Ishikawa (cell line): ENCODE data around the gene PRDM8.

ENCODE experiments used
- CREB1 ChIP-seq: IDR thresholded peaks from 2 replicates; pipeline ENCODE4 v1.6.1; 2012; ENCODE audit warnings: low read depth
- EGR1 ChIP-seq: IDR thresholded peaks from 2 replicates; pipeline ENCODE4 v1.6.1; 2012
- FOXM1 ChIP-seq: IDR thresholded peaks from 2 replicates; pipeline ENCODE4 v1.6.1; 2012; ENCODE audit warnings: low read depth, borderline replicate concordance
- MAX ChIP-seq: IDR thresholded peaks from 2 replicates; pipeline ENCODE4 v1.6.1; 2012
- RAD21 ChIP-seq: IDR thresholded peaks from 2 replicates; pipeline ENCODE4 v1.6.1; 2012; ENCODE audit warnings: low read depth
- ZBTB7A ChIP-seq: IDR thresholded peaks from 2 replicates; pipeline ENCODE4 v1.6.1; 2012; ENCODE audit warnings: low read depth

- no peak for TF ChIP-seq RAD21
- no peak for TF ChIP-seq EGR1
- TF ChIP-seq MAX = no peak
- no peak for TF ChIP-seq ZBTB7A
- no peak for TF ChIP-seq FOXM1
- no peak for TF ChIP-seq CREB1
Measured at GRCh38 chr4:80243274-80244018, 46.1 kb downstream of the PRDM8 start.
